Cardiac fibroblast (primary cell): ENCODE results near the gene FRRS1.

ENCODE experiments used
- DNase-seq, 2 donors: peaks; one replicate each; pipeline versions ENCODE4 v3.0.0 to v3.0.0-alpha.2; 2010; ENCODE audit warnings: low read depth in 2 of 2
- H3K4me3 ChIP-seq, 2 donors: replicated peaks in 1 of 2; 1 replicate in 1 of 2; 2 replicates in 1 of 2; pipeline ENCODE4 v1.5.1; 2011; ENCODE audit warnings: low read depth in 2 of 2, low read length in 2 of 2, mild to moderate bottlenecking in 2 of 2, moderate library complexity in 1 of 2
- TF ChIP-seq, protein P1 (sequence below): IDR thresholded peaks from one replicate; pipeline ENCODE4 v1.5.1; 2011; ENCODE audit warnings: low read depth, mild to moderate bottlenecking, low read length, inconsistent platforms

The FRRS1 gene

DNA sequence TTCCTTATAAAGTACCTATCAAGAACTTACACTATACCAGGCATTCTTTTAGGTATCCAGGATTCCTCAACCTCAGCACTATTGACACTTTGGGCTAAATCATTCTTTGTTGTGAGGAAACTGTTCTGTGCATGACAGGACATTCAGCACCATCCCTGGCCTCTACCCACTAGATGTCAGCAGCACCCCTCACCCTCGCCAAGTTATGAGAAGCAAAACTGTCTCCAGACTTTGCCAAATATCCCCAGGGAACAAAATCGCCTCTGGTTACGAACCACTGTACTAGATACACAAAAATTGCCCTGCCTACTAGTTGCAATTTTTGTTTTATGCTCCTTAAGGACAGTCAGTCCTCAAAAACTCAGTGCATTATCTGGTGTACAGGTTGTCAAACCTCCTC, 84.9 kb downstream of the FRRS1 start:
- TF ChIP-seq, protein P1, sequence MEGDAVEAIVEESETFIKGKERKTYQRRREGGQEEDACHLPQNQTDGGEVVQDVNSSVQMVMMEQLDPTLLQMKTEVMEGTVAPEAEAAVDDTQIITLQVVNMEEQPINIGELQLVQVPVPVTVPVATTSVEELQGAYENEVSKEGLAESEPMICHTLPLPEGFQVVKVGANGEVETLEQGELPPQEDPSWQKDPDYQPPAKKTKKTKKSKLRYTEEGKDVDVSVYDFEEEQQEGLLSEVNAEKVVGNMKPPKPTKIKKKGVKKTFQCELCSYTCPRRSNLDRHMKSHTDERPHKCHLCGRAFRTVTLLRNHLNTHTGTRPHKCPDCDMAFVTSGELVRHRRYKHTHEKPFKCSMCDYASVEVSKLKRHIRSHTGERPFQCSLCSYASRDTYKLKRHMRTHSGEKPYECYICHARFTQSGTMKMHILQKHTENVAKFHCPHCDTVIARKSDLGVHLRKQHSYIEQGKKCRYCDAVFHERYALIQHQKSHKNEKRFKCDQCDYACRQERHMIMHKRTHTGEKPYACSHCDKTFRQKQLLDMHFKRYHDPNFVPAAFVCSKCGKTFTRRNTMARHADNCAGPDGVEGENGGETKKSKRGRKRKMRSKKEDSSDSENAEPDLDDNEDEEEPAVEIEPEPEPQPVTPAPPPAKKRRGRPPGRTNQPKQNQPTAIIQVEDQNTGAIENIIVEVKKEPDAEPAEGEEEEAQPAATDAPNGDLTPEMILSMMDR = peak; percentile 15
- H3K4me3 ChIP-seq = no peak overlapping the region
- DNase-seq = peak; percentile 61 to 76

DNA sequence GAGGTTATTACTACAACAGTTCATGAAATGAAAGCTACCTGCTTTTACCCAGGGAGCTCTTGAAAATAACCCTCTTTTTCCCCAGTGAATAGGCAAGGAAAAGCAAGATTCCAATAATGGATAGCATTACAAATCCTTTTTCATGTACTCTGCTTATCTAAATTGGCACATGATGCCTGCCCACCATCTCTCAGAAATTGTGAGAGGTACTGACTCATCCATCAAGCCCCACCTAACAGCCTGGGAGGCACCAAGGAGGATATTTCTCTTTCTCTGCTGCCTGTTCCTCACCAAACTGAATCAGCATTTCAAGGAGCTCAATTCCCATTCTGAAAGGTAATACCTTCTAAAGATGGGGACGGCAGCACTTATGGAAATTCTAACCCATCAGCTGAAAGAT, 86.2 kb downstream of the FRRS1 start:
- DNase-seq = peak; percentile 62 to 63
- no peak overlapping the region for H3K4me3 ChIP-seq
- TF ChIP-seq, protein P1 = no peak

DNA sequence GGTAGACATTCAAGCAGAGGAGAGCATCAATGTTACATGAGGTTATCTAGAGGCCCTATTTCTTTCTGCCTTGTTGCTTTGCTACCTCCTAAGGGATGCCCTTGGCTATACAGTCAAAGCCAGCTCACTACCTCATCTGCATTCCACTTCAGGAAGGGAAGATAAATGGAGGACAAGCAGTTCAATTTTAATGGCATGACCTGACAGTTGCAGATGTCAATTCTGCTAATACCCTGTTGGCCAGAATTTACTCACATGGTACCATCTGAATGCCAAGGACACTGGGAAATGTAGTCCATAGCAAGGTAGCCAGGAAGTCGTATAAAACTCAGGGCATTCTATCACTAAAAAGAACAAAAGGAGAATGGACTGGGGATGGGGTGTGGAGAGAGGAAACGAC, 89.0 kb downstream of the FRRS1 start:
- no peak for DNase-seq
- TF ChIP-seq, protein P1 = no peak
- H3K4me3 ChIP-seq = no peak overlapping the region

DNA sequence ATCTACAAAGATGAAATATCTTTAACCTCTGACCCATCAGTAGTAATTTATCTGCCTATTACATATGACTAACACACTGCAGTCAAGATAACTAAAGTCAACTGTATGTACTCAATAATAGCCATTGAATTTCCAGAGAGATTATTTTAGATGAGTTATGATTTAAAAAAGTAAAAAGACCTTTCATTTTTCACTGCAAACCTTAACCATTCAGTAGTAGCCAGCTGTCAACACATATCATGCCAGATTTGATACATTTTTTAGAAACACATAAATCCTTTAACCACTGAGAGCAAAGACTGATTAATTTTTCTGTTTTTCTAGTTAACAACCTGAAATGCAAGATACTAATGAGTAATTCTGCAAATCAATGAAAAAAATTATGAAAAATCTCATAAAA, 89.6 kb downstream of the FRRS1 start:
- TF ChIP-seq, protein P1 = no peak
- no peak overlapping the region for H3K4me3 ChIP-seq
- DNase-seq = no peak

DNA sequence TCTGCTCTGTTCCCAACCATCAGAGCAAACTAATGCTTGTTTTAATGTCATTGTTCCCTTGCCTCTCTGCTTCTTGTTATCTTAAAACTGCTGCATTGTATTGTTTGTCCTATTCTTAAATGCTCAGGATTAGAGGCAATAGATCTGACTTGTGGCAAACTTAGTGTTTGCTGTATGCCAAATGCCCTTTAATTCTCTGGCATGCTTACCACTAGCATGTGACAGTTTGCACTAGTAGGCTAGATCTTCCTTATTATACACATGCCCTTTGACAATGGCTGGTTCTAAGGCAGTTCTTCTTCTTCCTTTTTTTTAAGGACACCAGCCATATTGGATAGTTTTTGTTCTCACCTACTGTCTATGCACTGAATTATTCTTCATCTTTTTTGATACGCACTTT, 90.4 kb downstream of the FRRS1 start:
- TF ChIP-seq, protein P1 = no peak
- DNase-seq = no peak
- H3K4me3 ChIP-seq = no peak overlapping the region

DNA sequence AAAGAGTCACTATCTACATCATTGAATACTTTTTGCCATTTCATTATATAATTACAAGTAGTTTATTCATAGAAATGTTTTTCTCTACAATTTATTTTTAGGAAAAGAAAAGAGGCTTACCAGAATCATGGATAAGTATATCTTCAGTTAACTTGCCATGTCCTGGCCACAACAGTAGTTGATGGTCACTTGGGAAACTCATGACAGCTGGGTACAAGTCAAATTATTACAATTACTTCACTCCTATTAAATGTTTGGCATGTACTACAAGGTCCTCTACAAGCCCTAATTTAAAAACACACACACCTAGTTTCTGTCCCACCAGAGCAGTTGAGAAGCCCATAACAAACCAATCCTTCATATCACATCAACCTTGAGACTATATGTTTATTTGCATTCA, 91.1 kb downstream of the FRRS1 start:
- TF ChIP-seq, protein P1 = no peak
- no peak overlapping the region for H3K4me3 ChIP-seq
- DNase-seq = no peak
